Dedifferentiated amniotic fluid mesenchymal stem cell (primary cell): Measurements from ENCODE around the gene KCNK5.

Experiments used
- DNase-seq: peaks from one replicate; pipeline ENCODE4 v3.0.0-alpha.2; 2016; ENCODE audit errors: extremely low spot score

Gene KCNK5

DNA sequence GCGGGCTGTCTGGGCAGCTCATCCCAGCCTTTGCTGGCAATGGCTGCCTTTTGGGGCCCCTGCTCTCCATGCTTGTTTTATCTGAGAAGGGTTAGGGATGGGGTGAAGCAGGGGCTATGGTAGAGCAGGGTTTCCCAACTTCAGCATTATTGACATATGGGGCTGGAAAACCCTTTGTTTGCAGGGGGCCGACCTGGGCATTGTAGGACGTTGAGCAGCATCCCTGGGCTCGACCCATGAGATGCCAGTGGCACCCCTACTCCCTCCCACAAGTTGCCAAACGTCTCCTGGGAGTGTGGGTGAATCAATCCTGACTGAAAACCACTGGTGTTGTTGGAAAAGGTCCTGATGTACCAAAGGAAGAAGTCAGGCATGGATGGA, 56.9 kb downstream of the KCNK5 start:
- DNase-seq: no peak

DNA sequence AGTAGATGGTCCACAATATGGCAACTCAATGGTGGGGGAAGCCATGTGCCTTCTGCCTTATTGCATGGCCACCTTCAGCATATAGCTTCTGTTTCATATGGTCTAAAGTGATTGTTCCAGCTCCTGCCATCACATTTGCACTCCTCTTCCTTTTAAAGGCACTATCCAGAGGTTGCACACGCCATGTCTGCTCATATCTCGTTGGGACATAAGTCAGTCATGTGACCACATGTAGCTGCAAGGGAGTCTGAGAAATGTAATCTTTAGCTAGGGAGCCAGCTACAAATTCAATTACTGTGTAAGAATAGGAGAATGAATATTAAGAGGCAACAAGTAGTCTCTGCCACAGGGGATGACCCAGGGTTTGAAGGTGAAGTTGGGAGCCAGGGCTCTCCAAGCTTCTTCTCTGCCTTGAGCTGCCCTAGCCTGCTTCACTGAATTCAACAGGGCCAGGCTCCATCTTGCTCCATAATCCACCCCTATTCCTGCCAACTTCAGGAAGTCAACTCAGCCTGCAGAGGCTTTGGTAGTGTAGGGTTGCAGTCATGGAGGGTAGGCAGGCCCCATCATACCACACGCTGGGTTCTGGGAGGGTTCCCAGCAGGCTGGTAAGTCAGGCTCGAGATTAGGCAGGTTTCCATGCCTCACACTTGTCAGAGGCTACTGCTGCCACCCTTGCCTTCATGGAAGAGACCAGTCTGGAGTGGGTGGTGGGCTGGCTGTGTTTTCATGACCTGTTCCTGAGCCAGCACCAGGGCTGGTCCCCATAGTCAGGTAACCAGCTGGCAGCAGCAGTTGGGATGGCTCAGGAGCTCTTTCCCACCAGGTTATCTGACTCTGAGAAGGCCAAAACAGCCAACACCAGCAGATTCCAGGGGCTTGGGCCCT, 57.5 kb downstream of the KCNK5 start:
- no peak for DNase-seq

DNA sequence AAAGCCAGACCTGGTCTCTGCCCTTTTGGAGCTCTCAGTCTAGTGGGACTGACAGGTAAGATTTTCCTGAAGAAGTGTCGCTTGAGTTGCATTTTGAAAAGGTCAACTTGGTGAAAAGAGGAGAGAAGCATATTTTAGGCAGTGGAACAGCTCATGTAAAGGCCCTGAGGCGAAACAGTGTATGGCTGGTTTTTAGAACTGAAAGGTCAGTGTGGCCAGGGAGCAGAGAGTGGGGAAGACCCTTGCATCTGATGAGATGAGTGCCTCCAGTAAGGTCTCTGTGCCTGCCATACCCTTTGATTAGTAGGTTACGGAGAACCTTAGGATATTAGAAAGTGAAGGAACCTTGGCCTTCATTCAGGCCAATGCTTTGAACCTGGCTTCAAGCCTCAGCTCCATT, 58.4 kb downstream of the KCNK5 start:
- DNase-seq: no peak

GRCh38 chr6:39170389-39170788, 58.9 kb downstream of the KCNK5 start:
- DNase-seq: no peak

GRCh38 chr6:39169448-39170344, 59.6 kb downstream of the KCNK5 start:
- DNase-seq: no peak

DNA sequence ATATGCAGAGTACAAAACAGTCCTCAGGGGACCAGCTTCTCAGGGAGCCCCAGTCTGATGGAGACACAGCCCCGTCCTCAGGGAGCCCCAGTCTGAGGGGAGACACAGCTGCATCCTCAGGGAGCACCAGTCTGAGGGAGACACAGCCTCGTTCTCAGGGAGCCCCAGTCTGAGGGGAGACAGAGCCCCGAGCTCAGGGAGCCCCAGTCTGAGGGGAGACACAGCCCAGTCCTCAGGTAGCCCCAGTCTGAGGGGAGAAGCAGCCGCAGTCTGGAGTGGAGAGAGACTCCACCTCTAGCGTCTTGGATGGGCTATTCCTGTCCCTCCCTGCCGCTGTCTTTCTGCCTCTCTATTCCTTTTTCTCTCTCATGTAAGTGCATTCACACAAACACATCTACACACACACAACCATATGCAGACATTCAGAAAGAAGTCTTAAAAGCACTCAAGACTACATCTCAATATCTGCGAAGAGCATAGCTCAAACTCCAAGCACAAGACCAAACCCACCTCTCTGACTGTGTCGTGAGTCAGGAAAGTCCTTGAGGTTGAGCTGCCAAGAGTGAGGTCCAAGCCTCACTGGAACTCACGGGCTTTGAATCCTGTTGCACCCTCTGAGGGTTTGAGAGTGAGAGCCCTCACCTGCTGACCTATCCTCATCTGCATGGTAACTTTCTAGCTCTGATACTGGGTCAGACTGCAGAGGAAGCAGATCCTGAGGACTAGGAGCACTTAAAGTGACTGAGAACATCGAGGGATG, 61.2 kb downstream of the KCNK5 start:
- DNase-seq: no peak

DNA sequence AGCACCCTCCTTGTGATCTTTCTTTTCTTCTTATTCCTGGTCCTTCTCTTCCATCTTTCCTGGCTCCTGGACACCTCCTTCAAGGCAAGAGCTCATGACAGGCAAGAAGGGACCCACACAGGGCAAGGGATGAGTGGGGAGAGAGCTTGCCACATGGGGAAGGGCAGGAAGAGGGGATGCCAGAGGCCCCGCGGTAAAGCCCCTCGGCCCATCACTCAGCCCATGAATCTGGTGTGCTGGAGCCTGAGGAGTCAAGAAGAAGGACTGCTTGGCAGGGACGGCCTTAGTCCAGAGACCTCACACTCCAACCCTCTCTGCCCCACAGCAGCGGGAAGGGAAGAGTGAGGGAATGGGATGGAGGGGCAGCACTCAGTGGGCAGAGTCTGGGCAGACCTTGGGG, 62.0 kb downstream of the KCNK5 start:
- DNase-seq: no peak

GRCh38 chr6:39166912-39167290, 62.4 kb downstream of the KCNK5 start:
- no peak for DNase-seq

- DNase-seq: peak; percentile 26
These were observed 62.9 kb downstream of the KCNK5 start for GRCh38 chr6:39166189-39166911.

DNA sequence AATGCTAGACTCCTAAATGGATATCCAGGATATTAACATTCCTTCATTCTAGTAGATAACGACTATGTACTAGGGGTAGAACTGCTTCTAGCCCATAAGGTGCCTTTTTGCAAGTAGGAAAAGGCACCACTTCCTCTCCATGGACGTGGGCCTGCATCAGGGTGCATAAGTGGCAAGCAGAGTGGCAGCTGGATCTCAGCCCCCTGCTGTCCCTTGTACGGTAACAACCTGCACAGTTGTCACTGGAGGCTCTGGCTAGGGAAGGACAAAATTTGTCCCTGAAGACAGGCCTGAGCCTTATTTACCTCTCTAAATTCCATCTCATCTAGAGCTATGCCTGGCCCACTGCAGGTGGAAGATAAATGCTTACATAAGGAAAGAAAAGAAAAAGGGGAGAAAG, 71.8 kb downstream of the KCNK5 start:
- DNase-seq: no peak

DNA sequence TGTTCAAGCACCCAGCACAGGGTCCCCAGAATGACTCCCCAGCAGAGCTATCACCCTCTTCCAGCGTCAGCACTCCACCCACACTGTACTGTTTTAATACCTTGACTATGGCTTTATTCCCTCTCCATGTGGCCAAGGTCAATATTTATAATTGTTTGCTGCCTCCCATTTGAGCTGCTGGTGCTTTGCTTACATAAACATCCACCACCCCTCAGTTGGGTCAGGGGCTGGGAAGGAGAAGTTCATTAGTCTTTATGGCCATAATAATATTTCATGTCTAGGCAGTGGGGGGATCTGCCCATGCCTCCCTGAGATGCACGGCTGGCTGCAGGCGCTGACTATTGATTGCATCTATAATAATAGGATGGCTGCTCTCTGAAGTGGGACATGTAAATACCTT, 72.5 kb downstream of the KCNK5 start:
- DNase-seq: no peak

DNA sequence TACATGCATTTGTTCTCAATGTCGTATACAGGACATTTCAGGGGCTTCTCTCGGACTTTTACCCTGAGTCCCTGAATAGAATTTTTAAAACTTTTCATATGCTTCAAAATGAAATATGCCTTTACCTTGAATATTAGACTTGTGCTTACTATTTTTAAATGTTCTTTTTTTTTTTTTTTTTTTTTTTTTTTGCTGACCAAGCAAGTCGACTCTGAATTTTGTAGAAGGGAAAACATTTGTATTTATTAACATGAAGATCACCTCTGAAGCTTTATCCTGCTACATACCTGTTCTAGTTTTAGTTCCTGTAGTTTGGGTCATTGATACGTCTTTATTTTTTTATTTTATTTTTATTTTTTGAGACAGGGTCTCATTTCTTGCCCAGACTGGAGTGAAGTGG, 74.6 kb downstream of the KCNK5 start:
- DNase-seq: no peak

DNA sequence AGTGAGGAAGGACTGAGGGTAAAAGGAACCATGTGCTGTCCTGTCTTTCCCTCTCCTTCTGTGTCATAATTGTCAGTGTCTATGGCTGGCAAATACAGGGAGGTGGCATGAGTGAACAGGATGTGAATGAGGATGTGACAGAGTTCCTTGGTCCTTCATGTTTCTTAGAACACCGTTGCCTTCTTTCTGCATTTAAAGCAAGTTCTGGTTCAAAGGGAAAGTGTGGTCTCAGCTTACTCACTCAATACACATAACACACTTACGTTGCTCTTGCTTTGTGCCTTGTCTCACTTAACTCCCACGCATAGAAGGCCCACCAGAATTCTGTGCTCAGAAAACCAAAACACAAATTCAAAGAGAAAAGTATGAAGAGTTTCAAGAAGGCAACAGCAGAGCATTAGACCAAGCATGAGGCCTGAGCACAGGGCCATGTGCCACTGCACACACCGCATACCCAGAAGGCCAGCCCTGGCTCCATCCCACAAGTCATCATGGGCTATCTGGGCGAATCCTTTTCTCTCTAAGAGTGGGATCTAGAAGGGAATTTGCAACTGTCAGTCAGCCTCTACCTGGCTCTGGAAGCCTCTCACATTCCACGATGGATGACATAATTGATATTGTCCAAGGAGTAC, 75.4 kb downstream of the KCNK5 start:
- no peak for DNase-seq

GRCh38 chr6:39152262-39152661, 77.0 kb downstream of the KCNK5 start:
- no peak for DNase-seq

- DNase-seq: no peak
These were observed 78.1 kb downstream of the KCNK5 start for GRCh38 chr6:39151211-39151610.

DNA sequence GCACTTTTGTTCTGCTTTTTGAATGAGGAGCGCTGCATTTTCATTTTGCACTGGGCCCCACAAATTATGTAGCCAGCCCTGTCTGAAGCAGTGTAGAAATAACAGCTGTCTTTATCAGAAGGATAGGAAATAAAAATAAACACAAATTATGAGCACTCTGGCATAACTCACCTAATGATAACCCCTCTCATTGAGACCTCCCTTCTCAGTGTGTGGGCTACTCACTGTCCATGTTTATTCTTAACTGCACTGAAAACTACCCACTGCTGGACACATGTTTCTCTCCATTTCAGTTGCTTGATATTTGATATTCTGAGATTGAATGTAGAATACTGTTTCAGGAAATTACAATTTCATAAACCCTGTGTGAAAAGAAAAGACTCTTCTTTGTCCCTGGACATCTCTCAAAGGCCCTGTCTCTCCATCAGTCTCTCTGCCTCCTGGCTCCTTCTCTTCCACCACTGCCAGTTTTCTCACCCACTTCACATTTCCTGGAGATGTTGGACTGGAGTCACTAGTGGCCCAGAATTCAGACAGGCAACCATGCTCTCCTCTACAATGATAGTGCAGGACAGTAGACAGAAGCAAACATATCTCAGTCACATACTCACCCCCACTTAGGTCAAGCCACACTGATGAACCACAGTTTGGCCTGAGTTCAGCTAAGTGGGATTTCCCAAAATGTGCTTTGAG, 84.6 kb downstream of the KCNK5 start:
- DNase-seq: no peak

DNA sequence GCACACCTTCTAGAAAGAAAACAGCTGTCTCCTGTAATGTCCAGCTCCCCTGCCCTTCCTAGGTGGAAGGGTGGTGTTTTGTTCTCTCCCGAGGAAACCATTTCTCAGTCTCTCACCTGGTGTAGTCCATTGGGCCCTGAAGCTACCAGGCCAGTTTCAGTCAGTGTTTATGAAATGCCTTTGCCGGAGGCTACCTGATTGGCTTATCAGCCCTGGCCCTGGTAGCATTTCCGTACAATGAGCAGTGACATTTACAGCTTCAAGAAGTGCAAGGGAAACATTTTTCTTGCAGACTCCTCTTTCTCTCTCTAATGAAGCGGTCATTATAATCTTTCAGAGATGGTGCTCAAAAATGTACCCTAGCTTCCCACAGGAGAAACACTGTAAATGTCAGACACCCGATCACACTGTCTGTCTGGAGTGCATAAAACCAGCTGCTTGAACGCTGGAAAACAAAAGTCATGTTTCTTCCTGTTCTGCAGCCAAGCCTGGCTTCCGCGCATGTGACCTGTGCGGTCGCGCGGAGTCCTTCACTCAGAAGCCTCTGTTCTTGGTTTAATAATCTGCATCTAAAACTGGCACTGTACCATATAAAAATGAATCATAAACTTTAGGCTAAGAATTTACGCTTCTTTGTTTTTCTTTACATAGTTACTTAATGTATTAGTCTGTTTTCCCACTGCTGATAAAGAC, 85.9 kb downstream of the KCNK5 start:
- no peak for DNase-seq

- DNase-seq: no peak
These were observed 88.6 kb downstream of the KCNK5 start for GRCh38 chr6:39140556-39141167.
